IPS-18c (cell line): ENCODE data around the gene RER1.
"Not testable (repeated sequence)": the region's sequence is repeated elsewhere in the genome, so short reads cannot be mapped to it uniquely, and the experiment has no call there.

Experiments
- H3K4me3 ChIP-seq: 2 replicates; pipeline ENCODE4 v1.7.0; 2013; ENCODE audit warnings: low read depth, mild to moderate bottlenecking, low read length, moderate library complexity; ENCODE audit not compliant: insufficient read depth
- H3K9me3 ChIP-seq: one replicate; pipeline ENCODE4 v1.6.1; 2013; ENCODE audit warnings: mild to moderate bottlenecking, low read length, moderate library complexity; ENCODE audit not compliant: control insufficient read depth, insufficient read depth

RER1 gene

DNA sequence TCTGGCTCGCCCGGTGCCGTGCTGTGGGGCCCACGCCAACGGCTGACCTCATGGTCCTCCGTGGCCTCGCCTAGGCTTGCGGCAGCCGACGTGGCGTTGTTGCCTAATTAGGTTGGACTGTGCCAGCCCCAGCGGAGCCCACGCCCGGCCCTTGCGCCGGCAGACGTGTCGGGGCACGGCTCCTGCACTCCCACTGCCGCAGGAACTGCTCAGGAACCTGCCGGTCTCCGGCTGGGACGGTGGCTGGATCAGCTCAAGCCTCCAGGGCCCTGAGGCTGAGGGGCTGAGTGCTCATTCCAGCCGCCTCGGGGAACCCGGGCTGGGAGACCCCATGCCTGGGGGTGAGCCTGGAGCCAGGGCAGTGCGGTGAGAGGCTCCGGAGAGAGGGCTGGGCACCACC is 36.8 kb downstream of the RER1 start:
- no peak overlapping the region for H3K4me3 ChIP-seq
- H3K9me3 ChIP-seq, result no peaks in the 10 kb centered on the region

DNA sequence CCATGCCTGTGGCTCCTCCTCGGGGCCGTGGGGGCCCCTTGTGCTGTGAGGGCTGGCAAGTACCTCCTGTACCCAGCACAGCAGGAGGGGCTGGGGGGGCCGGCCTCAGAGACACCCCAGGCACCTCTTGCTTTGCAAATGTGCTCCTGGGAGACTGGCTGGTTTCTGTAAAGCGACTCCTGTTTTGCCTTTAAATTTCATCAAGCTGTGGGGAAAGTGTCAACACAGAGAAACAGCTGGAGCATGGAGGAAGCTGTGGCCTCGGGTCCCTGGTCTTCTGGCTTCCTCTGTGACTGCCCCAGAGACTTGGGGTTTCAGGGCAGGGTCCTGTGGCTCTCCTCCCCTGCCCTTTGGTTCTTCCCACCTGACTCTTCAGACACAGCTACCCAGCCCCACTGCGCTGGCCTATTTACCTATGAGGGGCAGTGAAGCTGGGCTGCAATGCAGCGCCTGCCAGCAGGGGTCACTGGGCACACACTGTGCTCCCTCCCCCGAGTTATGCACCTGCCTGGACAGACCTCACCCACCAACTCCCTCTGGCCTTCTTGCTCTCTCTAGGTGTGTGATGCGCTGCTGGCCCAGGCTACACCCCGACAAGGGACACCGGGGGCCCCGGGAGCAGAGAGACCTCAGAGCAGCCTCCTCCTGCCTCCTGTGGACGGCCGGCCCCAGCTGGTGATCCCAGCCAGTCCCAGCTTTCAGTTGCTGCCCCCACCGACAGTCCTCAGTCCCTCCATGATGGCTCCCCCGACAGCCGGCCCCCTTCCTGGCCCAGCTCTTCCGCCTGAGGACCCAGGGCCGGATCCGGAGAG is 38.3 kb downstream of the RER1 start:
- H3K4me3 ChIP-seq, result no peak overlapping the region

GRCh38 chr1:2430592-2430973 is 38.9 kb downstream of the RER1 start:
- no peak overlapping the region for H3K4me3 ChIP-seq
- H3K9me3 ChIP-seq, result no peaks in the 10 kb centered on the region

More for the DNA sequence above, 38.3 kb downstream of the RER1 start:
- H3K9me3 ChIP-seq, result no peaks in the 10 kb centered on the region

GRCh38 chr1:2431103-2431502 is 39.5 kb downstream of the RER1 start:
- Histone ChIP-seq H3K9me3 (no peaks in the 10 kb centered on the region), H3K4me3 (no peak overlapping the region)

GRCh38 chr1:2431518-2431917 is 39.9 kb downstream of the RER1 start:
- Histone ChIP-seq H3K9me3 (no peaks in the 10 kb centered on the region), H3K4me3 (no peak overlapping the region)

DNA sequence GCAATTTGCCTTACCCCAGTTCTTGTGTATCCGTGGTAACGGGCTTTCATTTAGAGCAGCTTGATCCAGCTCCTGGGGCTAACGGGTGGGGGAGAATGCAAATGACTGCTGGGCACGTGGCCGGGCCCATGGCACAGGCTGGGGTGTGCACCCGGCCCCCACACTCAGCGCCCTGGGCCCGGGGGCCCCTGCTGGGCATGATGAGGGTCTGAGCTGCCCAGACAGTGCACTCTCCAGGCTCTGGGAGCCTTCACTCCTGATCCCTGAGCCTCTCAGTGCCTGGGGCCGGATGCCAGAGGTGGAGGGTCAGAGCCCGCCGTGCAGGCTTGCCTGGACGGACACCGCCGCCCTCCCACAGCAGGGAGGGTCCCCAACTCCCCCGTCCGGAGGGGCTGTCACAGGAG is 40.8 kb downstream of the RER1 start:
- Histone ChIP-seq H3K4me3 (no peak overlapping the region), H3K9me3 (no peaks in the 10 kb centered on the region)

GRCh38 chr1:2433196-2433595 is 41.6 kb downstream of the RER1 start:
- H3K4me3 ChIP-seq, result no peak overlapping the region

GRCh38 chr1:2433936-2434655 is 42.5 kb downstream of the RER1 start:
- Histone ChIP-seq H3K4me3 (no peak overlapping the region), H3K9me3 (no peaks in the 10 kb centered on the region)

More at GRCh38 chr1:2433196-2433595, 41.6 kb downstream of the RER1 start:
- no peaks in the 10 kb centered on the region for H3K9me3 ChIP-seq

GRCh38 chr1:2435091-2435490 is 43.5 kb downstream of the RER1 start:
- Histone ChIP-seq H3K9me3 (no peaks in the 10 kb centered on the region), H3K4me3 (no peak overlapping the region)

DNA sequence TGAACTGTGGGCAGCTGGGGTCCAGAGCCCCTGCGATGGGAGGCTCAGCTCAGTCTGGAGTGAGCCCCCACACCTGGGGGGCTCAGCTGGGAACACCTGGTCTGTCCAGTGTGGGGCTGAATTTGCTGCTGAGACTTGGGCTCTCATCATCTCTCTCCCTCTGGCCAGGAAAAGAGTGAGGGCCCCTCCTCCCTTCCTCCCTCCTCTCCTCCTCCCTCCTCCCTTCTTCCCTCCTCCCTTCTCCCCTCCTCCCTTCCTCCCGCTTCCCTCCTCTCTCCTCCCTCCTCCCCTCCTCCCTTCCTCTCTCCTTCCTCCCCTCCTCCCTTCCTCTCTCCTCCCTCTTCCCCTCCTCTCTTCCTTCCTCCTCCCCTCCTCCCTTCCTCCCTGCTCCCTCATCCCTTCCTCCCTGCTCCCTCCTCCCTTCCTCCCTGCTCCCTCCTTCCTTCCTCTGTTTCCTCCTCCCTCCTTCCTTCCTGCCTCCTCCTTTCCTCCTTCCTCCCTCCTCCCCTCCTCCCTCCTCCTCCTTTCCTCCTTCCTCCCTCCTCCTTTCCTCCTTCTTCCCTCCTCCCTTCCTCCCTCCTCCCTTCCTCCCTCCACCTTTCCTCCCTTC is 44.2 kb downstream of the RER1 start:
- Histone ChIP-seq H3K9me3 (no peaks in the 10 kb centered on the region), H3K4me3 (no peak overlapping the region)

DNA sequence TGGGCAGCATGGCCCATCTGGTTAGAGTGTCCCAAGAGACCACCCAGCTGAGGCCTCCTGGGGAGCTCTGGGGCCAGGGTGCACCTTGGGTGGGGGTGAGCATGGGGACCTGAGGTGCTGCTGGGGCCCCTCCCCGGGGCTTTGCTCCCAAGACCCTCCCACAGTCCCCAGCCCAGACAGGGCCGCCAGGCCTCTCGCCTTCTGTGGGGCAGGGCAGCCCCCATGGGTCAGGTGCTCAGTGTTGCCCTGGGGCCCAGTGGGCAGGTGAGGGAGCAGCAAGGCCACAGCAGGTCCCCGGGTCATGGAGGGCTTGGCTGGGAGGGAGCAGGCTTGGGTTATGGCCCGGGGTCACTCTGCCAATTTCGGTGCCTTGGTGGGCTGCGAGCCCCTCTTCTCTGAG is 45.2 kb downstream of the RER1 start:
- H3K4me3 ChIP-seq, result no peak overlapping the region
- H3K9me3 ChIP-seq, result no peaks in the 10 kb centered on the region

DNA sequence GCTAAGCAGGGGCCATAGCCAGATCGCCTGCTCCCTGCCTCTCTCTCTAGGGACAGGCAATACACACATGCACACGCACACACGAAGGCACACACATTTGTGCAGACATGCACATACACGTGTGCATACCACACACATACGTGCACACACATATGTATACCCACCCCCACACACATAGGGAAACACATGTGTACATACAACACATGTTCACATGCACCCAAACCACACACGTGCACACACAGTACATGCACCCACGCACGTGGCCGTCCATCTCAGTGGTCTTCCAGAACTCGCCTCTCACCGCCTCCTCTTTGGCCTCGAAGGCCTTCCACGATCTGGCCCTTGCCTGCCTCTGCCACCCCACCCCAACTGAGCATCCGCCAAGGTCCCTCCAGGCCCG is 46.0 kb downstream of the RER1 start:
- H3K4me3 ChIP-seq, result no peak overlapping the region

DNA sequence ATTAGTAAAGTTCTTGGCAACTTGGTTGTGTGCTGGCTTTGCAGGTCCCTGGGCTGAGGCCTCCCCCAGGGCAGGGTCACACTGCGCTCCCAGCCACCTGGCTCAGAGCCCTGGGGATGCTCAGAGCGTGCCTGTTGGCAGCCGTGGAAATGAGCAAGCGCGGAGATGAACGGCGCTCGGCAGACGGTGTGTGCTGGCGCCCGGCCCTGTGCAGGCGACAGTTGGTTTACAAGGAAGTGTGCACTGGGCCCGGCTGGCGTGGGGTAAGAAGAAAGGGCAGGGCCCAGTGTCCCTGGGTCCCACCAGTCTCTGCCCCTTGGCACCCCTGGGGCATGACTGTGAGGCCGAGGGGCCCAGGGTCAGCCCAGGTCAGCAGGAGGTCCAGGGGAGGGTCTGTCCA is 46.4 kb downstream of the RER1 start:
- Histone ChIP-seq H3K9me3 (no peaks in the 10 kb centered on the region), H3K4me3 (no peak overlapping the region)

More for the DNA sequence above, 46.0 kb downstream of the RER1 start:
- no peaks in the 10 kb centered on the region for H3K9me3 ChIP-seq

DNA sequence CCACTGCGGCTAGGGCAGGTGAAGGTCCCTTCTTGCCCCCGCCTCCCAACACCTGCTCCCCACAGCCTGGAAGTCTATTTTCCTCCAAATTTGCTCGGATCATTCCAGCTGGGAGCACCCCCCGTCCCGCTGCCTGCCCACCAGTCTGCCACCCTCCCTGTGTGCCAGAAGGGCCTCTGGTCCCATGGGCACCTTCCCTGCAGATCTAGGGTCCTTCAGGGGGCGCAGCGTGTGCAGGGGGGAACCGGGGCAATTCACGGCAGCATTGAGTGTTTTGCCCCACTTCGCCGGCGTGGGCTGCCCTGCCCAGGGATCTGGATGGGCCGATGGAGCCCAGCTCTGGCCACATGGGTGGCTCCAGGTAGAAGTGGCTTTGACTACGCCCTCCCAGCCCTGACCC is 47.0 kb downstream of the RER1 start:
- H3K9me3 ChIP-seq, result no peaks in the 10 kb centered on the region
- no peak overlapping the region for H3K4me3 ChIP-seq

GRCh38 chr1:2439369-2439768 is 47.7 kb downstream of the RER1 start:
- no peaks in the 10 kb centered on the region for H3K9me3 ChIP-seq
- H3K4me3 ChIP-seq, result no peak overlapping the region

GRCh38 chr1:2440346-2440745 is 48.7 kb downstream of the RER1 start:
- H3K4me3 ChIP-seq, H3K9me3 ChIP-seq: not testable (repeated sequence)

GRCh38 chr1:2441746-2442145 is 50.1 kb downstream of the RER1 start:
- Histone ChIP-seq H3K4me3 (no peak overlapping the region), H3K9me3 (no peaks in the 10 kb centered on the region)

GRCh38 chr1:2442661-2443060 is 51.0 kb downstream of the RER1 start:
- H3K9me3 ChIP-seq, result no peaks in the 10 kb centered on the region
- no peak overlapping the region for H3K4me3 ChIP-seq
